Mammary epithelial cell (primary cell): ENCODE data around the gene JTB.

ENCODE experiments used
- CTCF ChIP-seq, 2 donors: IDR thresholded peaks in 1 of 2; conservative IDR thresholded peaks in 1 of 2; 2 replicates each; pipeline ENCODE4 v1.5.1; 2011 to 2012; ENCODE audit warnings: inconsistent platforms in 2 of 2, low read length in 2 of 2, mild to moderate bottlenecking in 2 of 2, control low read depth in 1 of 2, low read depth in 1 of 2; ENCODE audit not compliant: insufficient read depth in 1 of 2; ENCODE audit errors: extremely low read depth in 1 of 2
- EZH2 ChIP-seq: IDR thresholded peaks from 2 replicates; pipeline ENCODE4 v1.6.1; 2012; ENCODE audit warnings: low read length, inconsistent platforms, borderline replicate concordance

- TF ChIP-seq CTCF (conservative IDR thresholded peaks at IDR 0.05 in 1 of 2, IDR thresholded peaks at IDR 0.05 in 1 of 2; ENCODE audit: extremely low read depth in 1 of 2, insufficient read depth in 1 of 2, low read depth in 1 of 2, low read length in 2 of 2) = no peak
- TF ChIP-seq EZH2 = no peak
Observed at GRCh38 chr1:153991806-153992205, 14.3 kb upstream of the JTB start.
